SK-N-SH (cell line): ENCODE data around the gene TOMT. TPM values are rescaled to one million over a fixed set of nuclear protein-coding genes. Genes with fewer than 3 reads are reported as not detected.
A peak's percentile ranks its signal among the peaks of the same experiment; 100 is the strongest.

Experiments
- CTCF ChIA-PET: fragments of 300-600, 350-600 bp; formaldehyde crosslinking; extraction: SDS; loops from one replicate; lab custom pipeline; 2021; lab: Yijun Ruan, JAX
- POLR2A ChIA-PET: fragments of 350-600 bp; sonication (Branson Sonifier 250); formaldehyde crosslinking; extraction: SDS; loops from one replicate; lab custom pipeline; 2020; ENCODE audit warnings: antibody characterized with exemption, inconsistent platforms; lab: Yijun Ruan, JAX
- DNase-seq: peaks from one replicate; pipeline ENCODE4 v3.0.0; 2012
- H2AFZ ChIP-seq: fragments of 200-600 bp; sonication (generic); 2 replicates; pipeline ENCODE4 v1.8.1; 2016; ENCODE audit warnings: antibody characterized with exemption, mild to moderate bottlenecking, low read depth
- H3F3A ChIP-seq: fragments of 200-600 bp; sonication (generic); replicated peaks from 2 replicates; pipeline ENCODE3; 2016; ENCODE audit warnings: antibody characterized with exemption, mild to moderate bottlenecking; ENCODE audit not compliant: insufficient read depth
- H3K27ac ChIP-seq, 2 experiments: fragments of 200-500 bp in 1 of 2; fragments of 200-600 bp in 1 of 2; sonication (Bioruptor generic) in 1 of 2; sonication (generic), shearing (Covaris generic) in 1 of 2; 2 replicates each; pipeline versions ENCODE4 v1.5.1 to v1.6.1; 2014 to 2016; ENCODE audit warnings: low read depth in 2 of 2, inconsistent platforms in 1 of 2, low read length in 1 of 2, mild to moderate bottlenecking in 1 of 2, mixed read lengths in 1 of 2
- H3K27me3 ChIP-seq: fragments of 200-600 bp; sonication (generic), shearing (Covaris generic); 2 replicates; pipeline ENCODE4 v1.6.1; 2016; ENCODE audit warnings: mixed run types; ENCODE audit not compliant: insufficient read depth
- H3K36me3 ChIP-seq, 2 experiments: fragments of 200-500 bp in 1 of 2; fragments of 200-600 bp in 1 of 2; sonication (Bioruptor generic) in 1 of 2; sonication (generic) in 1 of 2; replicated peaks in 1 of 2; 2 replicates each; pipeline versions ENCODE3 to v1.5.1; 2014 to 2016; ENCODE audit warnings: low read length in 1 of 2, mild to moderate bottlenecking in 1 of 2; ENCODE audit not compliant: insufficient read depth in 2 of 2, control insufficient read depth in 1 of 2
- H3K4me1 ChIP-seq, 2 experiments: fragments of 200-500 bp in 1 of 2; fragments of 200-600 bp in 1 of 2; sonication (Bioruptor generic) in 1 of 2; sonication (generic), shearing (Covaris generic) in 1 of 2; 2 replicates each; pipeline versions ENCODE4 v1.5.1 to v1.6.1; 2014 to 2016; ENCODE audit warnings: low read depth in 1 of 2, low read length in 1 of 2, mixed run types in 1 of 2; ENCODE audit not compliant: insufficient read depth in 2 of 2, control insufficient read depth in 1 of 2
- H3K4me2 ChIP-seq: fragments of 200-600 bp; sonication (generic), shearing (Covaris generic); 2 replicates; pipeline ENCODE4 v1.6.1; 2017; ENCODE audit warnings: mixed run types
- H3K4me3 ChIP-seq, 2 experiments: fragments of 200-500 bp in 1 of 2; fragments of 200-600 bp in 1 of 2; sonication (Bioruptor generic) in 1 of 2; sonication (generic), shearing (Covaris generic) in 1 of 2; 2 replicates each; pipeline versions ENCODE4 v1.5.1 to v1.8.1; 2014 to 2016; ENCODE audit warnings: low read depth in 2 of 2, inconsistent platforms in 1 of 2, low read length in 1 of 2, mild to moderate bottlenecking in 1 of 2, mixed read lengths in 1 of 2, moderate library complexity in 1 of 2
- H3K79me2 ChIP-seq: fragments of 200-600 bp; sonication (generic); 2 replicates; pipeline ENCODE4 v1.8.1; 2017; ENCODE audit warnings: mild to moderate bottlenecking; ENCODE audit not compliant: insufficient read depth
- H3K9ac ChIP-seq: fragments of 200-600 bp; sonication (generic); 2 replicates; pipeline ENCODE4 v1.6.1; 2017; ENCODE audit warnings: mixed run types
- H3K9me2 ChIP-seq: fragments of 200-600 bp; sonication (generic); 2 replicates; pipeline ENCODE4 v1.6.1; 2017; ENCODE audit warnings: mixed run types
- H3K9me3 ChIP-seq: fragments of 200-600 bp; sonication (generic); 2 replicates; pipeline ENCODE4 v1.6.1; 2017; ENCODE audit warnings: mixed run types, mild to moderate bottlenecking, moderate library complexity
- H4K20me1 ChIP-seq: fragments of 200-600 bp; sonication (generic); 2 replicates; pipeline ENCODE4 v1.6.1; 2017; ENCODE audit warnings: mild to moderate bottlenecking, mixed run types; ENCODE audit not compliant: insufficient read depth
- FOSL2 ChIP-seq: IDR thresholded peaks from 2 replicates; pipeline ENCODE4 v1.4.0; 2012; ENCODE audit warnings: low read depth, mild to moderate bottlenecking, moderate library complexity, borderline replicate concordance
- FOXJ3 ChIP-seq: sonication (generic); formaldehyde crosslinking; IDR thresholded peaks from 2 replicates; pipeline ENCODE4 v1.5.1; 2020; ENCODE audit warnings: mild to moderate bottlenecking, missing genetic modification reagents
- FOXM1 ChIP-seq: IDR thresholded peaks from 2 replicates; pipeline ENCODE4 v1.4.0; 2012; ENCODE audit warnings: low read depth, mild to moderate bottlenecking
- GABPA ChIP-seq: IDR thresholded peaks from 2 replicates; pipeline ENCODE4 v1.4.0; 2012; ENCODE audit warnings: low read depth, mild to moderate bottlenecking
- IRF3 ChIP-seq: fragments of 150-350 bp; IDR thresholded peaks from 2 replicates; pipeline ENCODE4 v1.6.1; 2016; ENCODE audit warnings: mild to moderate bottlenecking, low read depth, low read length
- NFIC ChIP-seq: IDR thresholded peaks from 2 replicates; pipeline ENCODE4 v1.4.0; 2012; ENCODE audit warnings: borderline replicate concordance
- PBX3 ChIP-seq: IDR thresholded peaks from 2 replicates; pipeline ENCODE4; 2012
- POLR2AphosphoS5 ChIP-seq: IDR thresholded peaks from 2 replicates; pipeline ENCODE4 v1.6.1; 2012; ENCODE audit warnings: low read depth, low read length
- RXRA ChIP-seq: IDR thresholded peaks from 2 replicates; pipeline ENCODE4 v1.4.0; 2012; ENCODE audit warnings: low read depth, mild to moderate bottlenecking, borderline replicate concordance
- SMC3 ChIP-seq: IDR thresholded peaks from 2 replicates; pipeline ENCODE4 v1.6.1; 2012; ENCODE audit warnings: low read depth, low read length, improper control_type of control experiment
- TAF1 ChIP-seq: IDR thresholded peaks from 2 replicates; pipeline ENCODE4 v1.6.1; 2012; ENCODE audit warnings: low read depth, mild to moderate bottlenecking, low read length, moderate library complexity, borderline replicate concordance
- USF1 ChIP-seq: IDR thresholded peaks from 2 replicates; pipeline ENCODE4 v1.4.0; 2012; ENCODE audit warnings: low read depth, borderline replicate concordance
- USF2 ChIP-seq: fragments of 150-350 bp; IDR thresholded peaks from 2 replicates; pipeline ENCODE4 v1.6.1; 2017; ENCODE audit warnings: antibody characterized with exemption, low read length, low read depth, borderline replicate concordance
- ZBTB33 ChIP-seq: IDR thresholded peaks from 2 replicates; pipeline ENCODE4 v1.4.0; 2012; ENCODE audit warnings: low read depth, borderline replicate concordance
- WGBS: methylation state at CpG from one replicate; pipeline ENCODE4 v1.1.6; 2017; ENCODE audit warnings: low lambda C conversion rate; 5-methylcytosine and 5-hydroxymethylcytosine counted together
- polyA plus RNA-seq, 3 experiments: library from polyadenylated mRNA; depleted of rRNA; stranded (reverse); fragments of >200 nt; gene quantifications; 2 replicates each; pipeline ENCODE4 v1.2.3, GENCODE V29; 2012

The TOMT gene
- polyA plus RNA-seq, 1 of the 3 experiments (the other 2 are of a cell fraction) = not detected

GRCh38 chr11:72123117-72123653 is 17.5 kb downstream of the TOMT start:
- no peaks in the 10 kb centered on the region for H3K9me2 ChIP-seq
- H3K9me3 ChIP-seq = peaks cover 5% of the 10 kb centered on the region; the same call in 1 of the 2 replicates
- H3K9ac ChIP-seq = no peak overlapping the region
- ChIA-PET POLR2A (no interaction called here), CTCF (interaction anchor here (0.6 to 2.7 kb wide), 2 partner anchors 21 to 820 kb away, joined by 3 to 17 read pairs; no protein-coding TSS in a partner anchor)
- H3K36me3 ChIP-seq = no peaks in the 10 kb centered on the region
- no peak overlapping the region for H3K27ac ChIP-seq
- WGBS = 37% methylated on average over 3 of the region's 3 CpGs
- DNase-seq = no peak
- TF ChIP-seq PBX3 (peak; percentile 22; the same call in 1 of the 2 replicates), ZBTB33 (no peak)
- no peaks in the 10 kb centered on the region for H3K79me2 ChIP-seq
- no peaks in the 10 kb centered on the region for H4K20me1 ChIP-seq
- no peak overlapping the region for H3K4me3 ChIP-seq
- H2AFZ ChIP-seq = no peak overlapping the region
- H3F3A ChIP-seq = no peaks in the 10 kb centered on the region
- no peaks in the 10 kb centered on the region for H3K4me1 ChIP-seq
- H3K27me3 ChIP-seq = no peaks in the 10 kb centered on the region; the same call in 1 of the 2 replicates
- no peak overlapping the region for H3K4me2 ChIP-seq

- no peak overlapping the region for H3K4me3 ChIP-seq
- no peak overlapping the region for H3K9ac ChIP-seq
- H2AFZ ChIP-seq = no peak overlapping the region
- H4K20me1 ChIP-seq = no peaks in the 10 kb centered on the region
- TF ChIP-seq TAF1 (no peak), FOXM1 (no peak), USF2 (no peak), GABPA (no peak), FOXJ3 (CRISPR knock-in tag) (no peak), POLR2AphosphoS5 (no peak), RXRA (no peak), USF1 (no peak), NFIC (no peak), FOSL2 (no peak), PBX3 (no peak), IRF3 (no peak), SMC3 (no peak)
- H3K36me3 ChIP-seq = no peaks in the 10 kb centered on the region
- H3K4me1 ChIP-seq = no peaks in the 10 kb centered on the region
- ChIA-PET POLR2A (no interaction called here), CTCF (interaction anchor here (2.7 kb wide), 1 partner anchor 20 kb away, joined by 17 read pairs; no protein-coding TSS in a partner anchor)
- WGBS = 63% methylated on average over 5 of the region's 6 CpGs
- H3F3A ChIP-seq = no peaks in the 10 kb centered on the region
- no peak for DNase-seq
- H3K4me2 ChIP-seq = no peak overlapping the region
- no peaks in the 10 kb centered on the region for H3K79me2 ChIP-seq
- H3K9me2 ChIP-seq = no peaks in the 10 kb centered on the region
- peaks cover 5% of the 10 kb centered on the region; the same call in 1 of the 2 replicates for H3K9me3 ChIP-seq
- no peaks in the 10 kb centered on the region; the same call in 1 of the 2 replicates for H3K27me3 ChIP-seq
- no peak overlapping the region for H3K27ac ChIP-seq
Observed at GRCh38 chr11:72124046-72124445, 18.3 kb downstream of the TOMT start.
